Lower leg skin (tissue), 3 donors: Measurements from ENCODE around the gene RFX5.
"Not testable (repeated sequence)": the region's sequence is repeated elsewhere in the genome, so short reads cannot be mapped to it uniquely, and the experiment has no call there.

ENCODE experiments used
- POLR2A ChIP-seq, 2 donors: fragments of 450-650 bp; IDR thresholded peaks; one replicate each; pipeline ENCODE4 v1.6.1; 2016 to 2017; ENCODE audit warnings: antibody characterized with exemption in 2 of 2, mild to moderate bottlenecking in 1 of 2, moderate library complexity in 1 of 2
- TF ChIP-seq, protein P1 (sequence below), 3 donors: fragments of 450-650 bp; IDR thresholded peaks; one replicate each; pipeline ENCODE4 v1.5.1; 2016; ENCODE audit warnings: antibody characterized with exemption in 3 of 3, mild to moderate bottlenecking in 3 of 3, moderate library complexity in 2 of 3

DNA sequence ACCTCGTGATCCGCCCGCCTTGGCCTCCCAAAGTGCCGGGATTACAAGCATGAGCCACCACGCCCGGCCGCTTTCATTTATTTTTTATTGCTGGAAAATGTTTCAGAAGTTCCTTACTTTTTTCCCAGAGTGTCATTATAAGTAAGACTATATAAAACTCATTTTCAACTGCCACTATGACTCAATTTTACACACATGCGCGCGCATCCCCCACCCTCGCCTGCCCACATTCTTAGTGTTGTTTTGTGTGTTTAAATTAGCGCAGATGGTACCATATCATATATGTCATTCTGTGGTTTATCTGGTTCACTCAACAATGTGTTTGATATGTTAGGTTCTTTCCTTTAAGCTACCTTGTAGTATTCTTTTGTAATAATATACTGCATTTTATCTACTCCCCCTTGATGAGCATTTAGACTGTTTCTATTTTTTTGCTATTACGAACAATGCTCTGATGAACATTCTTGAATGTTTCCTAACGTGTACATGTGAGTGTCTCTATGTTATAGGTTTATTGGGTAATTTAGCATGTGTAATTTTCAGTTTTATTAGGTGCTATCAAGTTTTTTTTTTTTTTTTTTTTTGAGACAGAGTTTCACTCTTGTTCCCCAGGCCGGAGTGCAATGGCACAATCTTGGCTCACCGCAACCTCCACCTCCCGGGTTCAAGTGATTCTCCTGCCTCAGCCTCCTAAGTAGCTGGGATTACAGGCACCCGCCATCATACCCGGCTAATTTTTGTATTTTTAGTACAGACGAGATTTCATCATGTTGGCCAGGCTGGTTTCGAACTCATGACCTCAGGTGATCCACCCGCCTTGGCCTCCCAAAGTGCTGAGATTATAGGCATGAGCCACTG is 43.4 kb upstream of the RFX5 start:
- TF ChIP-seq, protein P1, sequence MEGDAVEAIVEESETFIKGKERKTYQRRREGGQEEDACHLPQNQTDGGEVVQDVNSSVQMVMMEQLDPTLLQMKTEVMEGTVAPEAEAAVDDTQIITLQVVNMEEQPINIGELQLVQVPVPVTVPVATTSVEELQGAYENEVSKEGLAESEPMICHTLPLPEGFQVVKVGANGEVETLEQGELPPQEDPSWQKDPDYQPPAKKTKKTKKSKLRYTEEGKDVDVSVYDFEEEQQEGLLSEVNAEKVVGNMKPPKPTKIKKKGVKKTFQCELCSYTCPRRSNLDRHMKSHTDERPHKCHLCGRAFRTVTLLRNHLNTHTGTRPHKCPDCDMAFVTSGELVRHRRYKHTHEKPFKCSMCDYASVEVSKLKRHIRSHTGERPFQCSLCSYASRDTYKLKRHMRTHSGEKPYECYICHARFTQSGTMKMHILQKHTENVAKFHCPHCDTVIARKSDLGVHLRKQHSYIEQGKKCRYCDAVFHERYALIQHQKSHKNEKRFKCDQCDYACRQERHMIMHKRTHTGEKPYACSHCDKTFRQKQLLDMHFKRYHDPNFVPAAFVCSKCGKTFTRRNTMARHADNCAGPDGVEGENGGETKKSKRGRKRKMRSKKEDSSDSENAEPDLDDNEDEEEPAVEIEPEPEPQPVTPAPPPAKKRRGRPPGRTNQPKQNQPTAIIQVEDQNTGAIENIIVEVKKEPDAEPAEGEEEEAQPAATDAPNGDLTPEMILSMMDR (IDR thresholded peaks at IDR 0.05): not testable (repeated sequence)
- not testable (repeated sequence) for TF ChIP-seq POLR2A (IDR thresholded peaks at IDR 0.05)
